Fibroblast of peridontal ligament (primary cell): Measurements from ENCODE around the gene GPR173.

Experiments
- DNase-seq: peaks from one replicate; pipeline ENCODE4 v3.0.0-alpha.2; 2010; ENCODE audit errors: extremely low read depth

GPR173 gene

GRCh38 chrX:53089224-53089842 lies 40.7 kb downstream of the GPR173 start:
- peak; percentile 76 for DNase-seq

- DNase-seq, result no peak
These were observed 41.3 kb downstream of the GPR173 start for GRCh38 chrX:53089925-53090324.

- no peak for DNase-seq
These were observed 42.8 kb downstream of the GPR173 start for GRCh38 chrX:53091354-53091753.

GRCh38 chrX:53093177-53093655 lies 44.6 kb downstream of the GPR173 start:
- peak; percentile 67 for DNase-seq

GRCh38 chrX:53093748-53094581 lies 45.4 kb downstream of the GPR173 start, which contains the start of gene KANTR:
TSS of gene KANTR (plus strand) at chrX:53094142. CDS start at chrX:53124273, 30,131 bp downstream.
- DNase-seq, result peak; percentile 92

- no peak for DNase-seq
These were observed 46.0 kb downstream of the GPR173 start for GRCh38 chrX:53094582-53094905.

GRCh38 chrX:53095796-53096195 lies 47.2 kb downstream of the GPR173 start:
- no peak for DNase-seq

GRCh38 chrX:53114864-53115549 lies 66.4 kb downstream of the GPR173 start:
- no peak for DNase-seq

GRCh38 chrX:53115550-53115874 lies 66.9 kb downstream of the GPR173 start:
- DNase-seq, result no peak

GRCh38 chrX:53116101-53116500 lies 67.5 kb downstream of the GPR173 start:
- DNase-seq, result peak; percentile 75

GRCh38 chrX:53122013-53122412 lies 73.4 kb downstream of the GPR173 start:
- no peak for DNase-seq

GRCh38 chrX:53125506-53125905 lies 76.9 kb downstream of the GPR173 start:
- DNase-seq, result peak; percentile 52

- DNase-seq, result no peak
These were observed 77.8 kb downstream of the GPR173 start for GRCh38 chrX:53126377-53126776.

GRCh38 chrX:53128097-53128749 lies 79.6 kb downstream of the GPR173 start:
- DNase-seq, result peak; percentile 50
